HFFc6 (cell line): ENCODE results near the gene ZNF570. TPM values are rescaled to one million over a fixed set of nuclear protein-coding genes. Genes with fewer than 3 reads are reported as not detected.

Experiments used
- DNase-seq: peaks from one replicate; pipeline ENCODE4 v3.0.0-alpha.2; 2018
- H3K27ac Mint-ChIP-seq: 2 replicates; pipeline ENCODE4 v1.8.0; 2020; ENCODE audit warnings: mild to moderate bottlenecking, mixed read lengths
- H3K27me3 Mint-ChIP-seq: 2 replicates; pipeline ENCODE4 v1.8.0; 2021; ENCODE audit warnings: mild to moderate bottlenecking, moderate library complexity, mixed read lengths; ENCODE audit not compliant: insufficient read depth
- H3K36me3 Mint-ChIP-seq: 2 replicates; pipeline ENCODE4 v1.8.0; 2021; ENCODE audit warnings: low read depth, mixed read lengths
- H3K4me1 Mint-ChIP-seq: 2 replicates; pipeline ENCODE4 v1.8.0; 2020; ENCODE audit warnings: low read depth, mixed read lengths
- H3K4me3 Mint-ChIP-seq: 2 replicates; pipeline ENCODE4 v1.8.0; 2020; ENCODE audit warnings: mild to moderate bottlenecking, moderate library complexity, mixed read lengths
- H3K9me3 Mint-ChIP-seq: 2 replicates; pipeline ENCODE4 v1.8.0; 2020; ENCODE audit warnings: mild to moderate bottlenecking, mixed read lengths
- CTCF ChIP-seq: fragments of 200-600 bp; sonication (generic); IDR thresholded peaks from 2 replicates; pipeline ENCODE4 v1.5.0; 2021; ENCODE audit warnings: antibody characterized with exemption, mild to moderate bottlenecking
- total RNA-seq, 6 experiments: library from RNA; stranded (reverse); fragmentation: NEBNext Ultra II Directional; extraction: Animal tissue kit (Norgen Biotek cat#: 25700); gene quantifications; 2 replicates in 1 of 6; 3 replicates in 5 of 6; pipeline ENCODE4 v1.2.3, GENCODE V29; 2021

ZNF570 gene
- total RNA-seq, 6 experiments from 2014 or later, result 1.8 to 4.9 (median 2.5) TPM

- TF ChIP-seq CTCF, result no peak
- no peak overlapping the region for H3K4me3 Mint-ChIP-seq
- no peak overlapping the region for H3K27ac Mint-ChIP-seq
- peaks cover 23% of the 10 kb centered on the region for H3K36me3 Mint-ChIP-seq
- H3K27me3 Mint-ChIP-seq, result peaks cover 2% of the 10 kb centered on the region; the same call in 1 of the 2 replicates
- no peak for DNase-seq
- H3K4me1 Mint-ChIP-seq, result no peaks in the 10 kb centered on the region
- peaks cover 36% of the 10 kb centered on the region for H3K9me3 Mint-ChIP-seq
Measured at GRCh38 chr19:37505958-37506386, 36.8 kb downstream of the ZNF570 start.

GRCh38 chr19:37506387-37507166, 37.4 kb downstream of the ZNF570 start, which contains the start of gene ZNF793:
Gene ZNF793 (plus strand): TSS chr19:37506939. CDS start chr19:37523440, 16,501 bp downstream.
- peak; percentile 56 for DNase-seq
- Mint-ChIP-seq H3K4me1 (no peaks in the 10 kb centered on the region), H3K9me3 (peaks cover 35% of the 10 kb centered on the region), H3K36me3 (peaks cover 23% of the 10 kb centered on the region), H3K4me3 (no peak within 1 kb of the TSS), H3K27me3 (peaks cover 2% of the 10 kb centered on the region; the same call in 1 of the 2 replicates), H3K27ac (no peak within 1 kb of the TSS)
- no peak for TF ChIP-seq CTCF

- Mint-ChIP-seq H3K27ac (no peak overlapping the region), H3K4me3 (no peak overlapping the region), H3K36me3 (peaks cover 17% of the 10 kb centered on the region), H3K4me1 (no peaks in the 10 kb centered on the region), H3K27me3 (peaks cover 3% of the 10 kb centered on the region; the same call in 1 of the 2 replicates), H3K9me3 (peaks cover 30% of the 10 kb centered on the region)
- no peak for TF ChIP-seq CTCF
- no peak for DNase-seq
Measured at GRCh38 chr19:37507167-37507464, 38.0 kb downstream of the ZNF570 start.

GRCh38 chr19:37511186-37511585, 42.0 kb downstream of the ZNF570 start:
- H3K27ac Mint-ChIP-seq, result no peak overlapping the region
- H3K4me1 Mint-ChIP-seq, result no peaks in the 10 kb centered on the region
- H3K36me3 Mint-ChIP-seq, result peaks cover 21% of the 10 kb centered on the region
- peaks cover 2% of the 10 kb centered on the region; the same call in 1 of the 2 replicates for H3K27me3 Mint-ChIP-seq
- no peak for TF ChIP-seq CTCF
- peaks cover 40% of the 10 kb centered on the region for H3K9me3 Mint-ChIP-seq
- no peak overlapping the region for H3K4me3 Mint-ChIP-seq
- no peak for DNase-seq

- Mint-ChIP-seq H3K27me3 (peaks cover 2% of the 10 kb centered on the region; the same call in 1 of the 2 replicates), H3K4me1 (no peaks in the 10 kb centered on the region), H3K4me3 (no peak overlapping the region), H3K27ac (no peak overlapping the region), H3K9me3 (peaks cover 43% of the 10 kb centered on the region), H3K36me3 (peaks cover 21% of the 10 kb centered on the region)
- no peak for TF ChIP-seq CTCF
- no peak for DNase-seq
Measured at GRCh38 chr19:37511821-37512220, 42.7 kb downstream of the ZNF570 start.
